Activated CD8-positive, alpha-beta T cell treated with anti-CD3 and anti-CD28 coated beads, Interleukin-2, amount 10 ng/mL, durations not matched to agents 7 days and 5 days (primary cell): ENCODE data around the gene C20orf204. TPM values are rescaled to one million over a fixed set of nuclear protein-coding genes. Genes with fewer than 3 reads are reported as not detected.

Experiments
- ATAC-seq: fragments of 150-1000 bp; cut with Tn5 transposase; one replicate; pipeline ENCODE4 v1.10.0; 2021; ENCODE audit warnings: moderate library complexity
- CTCF ChIA-PET: fragments of 350-600 bp; sonication (Branson Sonifier 250); formaldehyde crosslinking; loops from one replicate; lab custom pipeline; 2021; ENCODE audit warnings: antibody characterized with exemption; lab: Charles Lee
- POLR2A ChIA-PET: fragments of 350-600 bp; sonication (Branson Sonifier 250); formaldehyde crosslinking; loops from one replicate; lab custom pipeline; 2021; ENCODE audit warnings: antibody characterized with exemption; lab: Charles Lee
- DNase-seq: peaks from one replicate; pipeline ENCODE4 v3.0.0-alpha.2; 2020
- H3K27ac Mint-ChIP-seq: one replicate; pipeline ENCODE4 v1.8.0; 2021; ENCODE audit warnings: mild to moderate bottlenecking, mixed read lengths
- H3K27me3 Mint-ChIP-seq: one replicate; pipeline ENCODE4 v1.8.0; 2021; ENCODE audit warnings: low read depth, mixed read lengths
- H3K36me3 Mint-ChIP-seq: one replicate; pipeline ENCODE4 v1.8.0; 2021; ENCODE audit warnings: low read depth, mixed read lengths
- H3K4me1 Mint-ChIP-seq: one replicate; pipeline ENCODE4 v1.8.0; 2021; ENCODE audit warnings: low read depth, mixed read lengths
- H3K4me3 Mint-ChIP-seq: one replicate; pipeline ENCODE4 v1.8.0; 2021; ENCODE audit warnings: mild to moderate bottlenecking, mixed read lengths
- H3K9me3 Mint-ChIP-seq: one replicate; pipeline ENCODE4 v1.8.0; 2022; ENCODE audit warnings: mixed read lengths; ENCODE audit not compliant: insufficient read depth
- total RNA-seq, 2 experiments: library from RNA; stranded (reverse); gene quantifications; one replicate each; pipeline ENCODE4 v1.2.3, GENCODE V29; 2021

Gene C20orf204
- total RNA-seq, 2 experiments from 2014 or later, result 6.4 to 7.6 TPM

- peak; percentile 47 for DNase-seq
- Mint-ChIP-seq H3K4me3 (peak overlapping the region; percentile 76), H3K27me3 (no peaks in the 10 kb centered on the region), H3K36me3 (peaks cover 21% of the 10 kb centered on the region), H3K4me1 (peaks cover 81% of the 10 kb centered on the region), H3K27ac (peak overlapping the region; percentile 99), H3K9me3 (no peaks in the 10 kb centered on the region)
- ATAC-seq, result no peak
- ChIA-PET CTCF (interaction anchor here (0.9 to 7.5 kb wide), 27 partner anchors 10 to 500 kb away, joined by 3 to 197 read pairs (median 9); partner anchors contain the start of genes LKAAEAR1, PRPF6, SAMD10 and SOX18), POLR2A (interaction anchor here (0.6 to 6.0 kb wide), 11 partner anchors 13 to 69 kb away, joined by 3 to 77 read pairs (median 4); partner anchors contain the start of genes OPRL1, PRPF6, RGS19 and SAMD10)
Observed at GRCh38 chr20:64037498-64038213, 1.7 kb downstream of the C20orf204 start.

- ChIA-PET CTCF (interaction anchor here (0.7 to 7.5 kb wide), 30 partner anchors 9 to 500 kb away, joined by 3 to 197 read pairs (median 8); partner anchors contain the start of genes LKAAEAR1, OPRL1, PRPF6 and RGS19), POLR2A (interaction anchor here (0.6 to 6.0 kb wide), 12 partner anchors 13 to 501 kb away, joined by 3 to 77 read pairs (median 4); partner anchors contain the start of genes LIME1, PRPF6, PTK6 and SAMD10)
- Mint-ChIP-seq H3K4me3 (peak overlapping the region; percentile 76), H3K9me3 (no peaks in the 10 kb centered on the region), H3K4me1 (peaks cover 80% of the 10 kb centered on the region), H3K36me3 (peaks cover 18% of the 10 kb centered on the region), H3K27ac (no peak overlapping the region), H3K27me3 (no peaks in the 10 kb centered on the region)
- DNase-seq, result peak; percentile 47
- peak; percentile 31 for ATAC-seq
Observed at GRCh38 chr20:64038224-64038564, 2.2 kb downstream of the C20orf204 start.

- Mint-ChIP-seq H3K36me3 (peaks cover 15% of the 10 kb centered on the region), H3K27me3 (no peaks in the 10 kb centered on the region), H3K4me3 (peak overlapping the region; percentile 76), H3K9me3 (no peaks in the 10 kb centered on the region), H3K27ac (peak overlapping the region; percentile 78), H3K4me1 (peaks cover 76% of the 10 kb centered on the region)
- ChIA-PET CTCF (interaction anchor here (0.7 to 7.5 kb wide), 33 partner anchors 9 to 504 kb away, joined by 3 to 197 read pairs (median 7); partner anchors contain the start of genes LKAAEAR1, OPRL1, PRPF6 and RGS19), POLR2A (interaction anchor here (0.6 to 6.0 kb wide), 16 partner anchors 14 to 501 kb away, joined by 3 to 77 read pairs (median 3); partner anchors contain the start of genes LIME1, PRPF6, PTK6 and SAMD10)
- DNase-seq (peak; percentile 84), ATAC-seq (peak; percentile 76)
Observed at GRCh38 chr20:64038565-64039292, 2.7 kb downstream of the C20orf204 start.

DNA sequence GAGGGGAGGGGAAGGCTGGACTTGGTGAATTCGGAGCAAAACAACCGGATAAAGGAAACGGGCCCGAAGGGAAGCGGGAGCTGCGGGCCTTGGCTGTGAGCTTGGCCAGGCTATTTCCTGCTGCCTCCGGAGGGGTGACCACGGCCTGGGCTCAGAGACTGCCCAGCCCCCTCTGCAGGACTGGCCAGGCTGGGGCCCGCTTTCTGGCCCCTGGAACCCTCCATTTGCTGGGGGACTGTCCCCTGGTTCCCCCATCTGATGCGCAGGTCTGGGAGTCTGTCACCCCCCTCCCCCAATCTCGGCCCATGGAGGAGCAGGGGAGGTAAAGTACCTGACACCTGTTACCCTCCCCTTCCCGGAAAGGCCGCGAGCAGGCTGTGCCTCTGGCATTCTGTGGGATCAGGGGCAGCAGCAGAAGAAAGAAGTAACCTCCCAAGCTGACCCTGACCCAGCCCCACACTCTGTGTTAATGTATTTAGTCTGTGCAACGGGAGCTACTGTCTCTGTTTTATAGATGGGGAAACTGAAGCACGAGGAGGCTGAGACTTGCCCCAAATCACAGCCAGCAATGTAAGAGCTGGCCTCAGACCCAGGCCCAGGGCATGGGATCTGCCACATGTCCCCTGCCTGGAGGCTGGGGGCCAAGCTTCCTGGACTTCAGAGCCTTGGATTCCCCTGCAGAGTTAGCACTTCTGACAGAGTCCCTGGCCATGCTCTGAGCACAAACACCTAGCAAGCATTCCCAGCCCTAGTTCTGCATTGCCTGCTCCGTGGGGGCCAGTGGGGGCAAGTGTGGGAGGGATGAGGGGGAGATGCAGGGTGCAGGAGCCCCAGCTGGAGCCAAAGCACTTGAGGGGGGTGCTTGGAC lies 3.5 kb downstream of the C20orf204 start:
- POLR2A ChIA-PET, result interaction anchor here (0.9 to 6.0 kb wide), 11 partner anchors 15 to 303 kb away, joined by 3 to 77 read pairs (median 3); partner anchors contain the start of genes LIME1, PRPF6, SAMD10 and TCEA2
- no peaks in the 10 kb centered on the region for H3K27me3 Mint-ChIP-seq
- ATAC-seq, result no peak
- peak overlapping the region; percentile 49 for H3K27ac Mint-ChIP-seq
- H3K9me3 Mint-ChIP-seq, result no peaks in the 10 kb centered on the region
- no peak for DNase-seq
- CTCF ChIA-PET, result interaction anchor here (0.7 to 7.5 kb wide), 23 partner anchors 12 to 505 kb away, joined by 3 to 197 read pairs (median 12); partner anchors contain the start of genes LKAAEAR1, PRPF6, SAMD10 and SOX18
- peak overlapping the region; percentile 76 for H3K4me3 Mint-ChIP-seq
- peaks cover 71% of the 10 kb centered on the region for H3K4me1 Mint-ChIP-seq
- H3K36me3 Mint-ChIP-seq, result peaks cover 7% of the 10 kb centered on the region

DNA sequence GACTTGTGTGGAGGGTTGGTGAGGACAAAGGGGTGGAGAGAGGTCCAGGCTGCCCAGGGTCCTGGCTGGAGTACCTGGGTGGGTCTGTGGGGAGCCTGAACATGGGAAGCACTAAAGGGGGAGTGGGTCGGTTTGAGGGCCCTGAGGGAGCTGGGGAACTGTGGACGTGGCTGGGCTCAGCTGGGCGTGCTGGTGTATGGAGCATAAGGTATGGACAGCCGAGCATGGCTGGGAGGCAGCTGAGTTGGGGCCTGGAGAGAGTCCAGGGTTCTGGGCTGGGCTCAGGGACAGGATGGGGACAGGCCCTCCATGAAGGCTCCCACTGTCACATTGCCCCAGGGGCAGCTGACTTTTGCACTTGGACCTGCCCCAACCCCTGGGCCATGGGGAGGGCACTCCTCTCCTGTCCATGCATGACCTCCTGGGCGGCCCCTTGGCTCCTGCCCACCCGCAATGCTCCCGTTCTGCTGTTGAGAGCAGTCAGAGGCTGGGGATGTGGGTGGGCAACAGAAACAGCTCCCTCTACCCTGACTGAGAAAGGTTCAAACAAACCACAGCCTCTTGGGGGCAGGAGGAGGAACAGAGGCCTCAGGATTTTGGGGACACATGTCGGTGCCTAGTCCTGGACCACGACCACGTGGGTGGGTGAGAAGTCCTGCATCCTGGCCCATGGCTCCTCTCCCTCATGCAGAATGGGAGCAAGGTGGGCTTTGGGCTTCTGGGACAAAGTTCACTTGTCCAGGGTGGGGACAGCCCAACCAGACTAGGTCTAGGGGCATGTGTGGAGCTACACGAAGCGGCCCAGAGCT lies 4.5 kb downstream of the C20orf204 start:
- no peak overlapping the region for H3K4me3 Mint-ChIP-seq
- peak overlapping the region; percentile 69 for H3K27ac Mint-ChIP-seq
- CTCF ChIA-PET, result interaction anchor here (0.9 to 7.5 kb wide), 12 partner anchors 11 to 80 kb away, joined by 4 to 197 read pairs (median 19); partner anchors contain the start of genes PRPF6, SAMD10, SOX18 and TCEA2
- DNase-seq (no peak), ATAC-seq (no peak)
- H3K27me3 Mint-ChIP-seq, result no peaks in the 10 kb centered on the region
- peaks cover under 1% of the 10 kb centered on the region for H3K36me3 Mint-ChIP-seq
- POLR2A ChIA-PET, result interaction anchor here (0.9 to 6.0 kb wide), 3 partner anchors 37 to 84 kb away, joined by 3 to 77 read pairs (median 4); partner anchors contain the start of genes PRPF6, SAMD10 and UCKL1
- H3K4me1 Mint-ChIP-seq, result peaks cover 65% of the 10 kb centered on the region
- no peaks in the 10 kb centered on the region for H3K9me3 Mint-ChIP-seq

DNA sequence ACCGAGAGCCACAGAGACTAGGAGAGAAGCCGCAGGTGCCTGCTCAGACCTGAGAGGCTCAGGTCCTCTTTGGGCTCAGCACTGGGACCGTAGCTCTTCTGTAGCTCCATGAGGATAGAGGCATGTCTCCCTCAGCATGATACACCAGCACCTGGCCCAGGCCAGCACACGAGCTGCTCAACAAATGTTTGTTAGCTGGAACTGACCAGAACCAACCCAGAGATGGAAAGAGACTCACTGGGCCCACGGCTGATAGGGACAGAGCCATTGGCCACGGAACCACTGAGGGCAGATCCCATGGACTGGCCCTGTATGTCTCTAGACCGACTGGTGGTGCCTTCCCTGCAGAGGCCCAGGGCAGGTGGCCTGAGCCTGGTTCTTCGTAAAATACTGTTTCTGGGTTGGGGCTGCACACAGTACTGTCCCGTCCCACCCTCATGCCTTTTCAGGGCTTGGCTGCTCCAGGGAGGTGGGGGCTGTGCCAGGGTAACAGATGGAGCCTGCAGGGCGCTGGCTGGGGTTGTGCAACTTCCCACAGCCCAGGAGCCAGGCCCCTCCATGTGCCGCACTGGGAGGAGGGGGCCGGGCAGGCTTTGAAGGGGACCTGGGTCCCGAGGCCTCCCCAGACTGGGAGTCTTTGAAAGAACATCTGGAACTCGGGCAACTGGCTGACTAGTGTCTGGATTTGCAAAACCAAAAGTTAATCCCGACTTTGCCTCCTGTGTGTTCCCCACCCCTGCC lies 5.2 kb downstream of the C20orf204 start:
- peak overlapping the region; percentile 69 for H3K27ac Mint-ChIP-seq
- no peak for DNase-seq
- ATAC-seq, result no peak
- POLR2A ChIA-PET, result interaction anchor here (1.5 to 6.0 kb wide), 2 partner anchors 13 to 60 kb away, joined by 3 to 77 read pairs; partner anchors contain the start of genes PRPF6 and SAMD10
- H3K36me3 Mint-ChIP-seq, result no peaks in the 10 kb centered on the region
- H3K9me3 Mint-ChIP-seq, result no peaks in the 10 kb centered on the region
- peak overlapping the region; percentile 61 for H3K4me3 Mint-ChIP-seq
- peaks cover 65% of the 10 kb centered on the region for H3K4me1 Mint-ChIP-seq
- CTCF ChIA-PET, result interaction anchor here (0.6 to 7.5 kb wide), 6 partner anchors 11 to 1795 kb away, joined by 4 to 197 read pairs (median 30); partner anchors contain the start of genes PRPF6, SAMD10 and SOX18
- H3K27me3 Mint-ChIP-seq, result peaks cover 6% of the 10 kb centered on the region

- no peak for ATAC-seq
- DNase-seq, result no peak
Observed at GRCh38 chr20:64041781-64042053, 5.7 kb downstream of the C20orf204 start.

GRCh38 chr20:64042054-64042781 lies 6.2 kb downstream of the C20orf204 start:
- Mint-ChIP-seq H3K27me3 (peaks cover 15% of the 10 kb centered on the region), H3K4me1 (peaks cover 60% of the 10 kb centered on the region), H3K4me3 (peak overlapping the region; percentile 61), H3K27ac (peak overlapping the region; percentile 44), H3K9me3 (no peaks in the 10 kb centered on the region), H3K36me3 (no peaks in the 10 kb centered on the region)
- POLR2A ChIA-PET, result interaction anchor here (1.5 kb wide), 1 partner anchor 12 kb away, joined by 3 read pairs; no protein-coding TSS in a partner anchor
- no peak for DNase-seq
- no peak for ATAC-seq
- CTCF ChIA-PET, result interaction anchor here (0.6 to 7.5 kb wide), 4 partner anchors 10 to 1796 kb away, joined by 4 to 197 read pairs (median 43); partner anchors contain the start of genes PRPF6, SAMD10 and SOX18

More at GRCh38 chr20:64041781-64042053, 5.7 kb downstream of the C20orf204 start:
- Mint-ChIP-seq H3K27ac (no peak overlapping the region), H3K27me3 (peaks cover 10% of the 10 kb centered on the region), H3K4me1 (peaks cover 63% of the 10 kb centered on the region), H3K36me3 (no peaks in the 10 kb centered on the region), H3K9me3 (no peaks in the 10 kb centered on the region), H3K4me3 (peak overlapping the region; percentile 61)
- ChIA-PET CTCF (interaction anchor here (0.6 to 7.5 kb wide), 5 partner anchors 10 to 1795 kb away, joined by 4 to 197 read pairs (median 35); partner anchors contain the start of genes PRPF6, SAMD10 and SOX18), POLR2A (interaction anchor here (1.5 kb wide), 1 partner anchor 13 kb away, joined by 3 read pairs; no protein-coding TSS in a partner anchor)

GRCh38 chr20:64043768-64044167 lies 7.8 kb downstream of the C20orf204 start:
- H3K27me3 Mint-ChIP-seq, result peaks cover 22% of the 10 kb centered on the region
- peaks cover 56% of the 10 kb centered on the region for H3K4me1 Mint-ChIP-seq
- ATAC-seq (no peak), DNase-seq (no peak)
- H3K27ac Mint-ChIP-seq, result no peak overlapping the region
- no peaks in the 10 kb centered on the region for H3K36me3 Mint-ChIP-seq
- no peak overlapping the region for H3K4me3 Mint-ChIP-seq
- ChIA-PET POLR2A (interaction anchor here (0.5 kb wide), 1 partner anchor 71 kb away, joined by 3 read pairs; no protein-coding TSS in a partner anchor), CTCF (interaction anchor here (2.1 to 3.0 kb wide), 2 partner anchors 14 to 63 kb away, joined by 8 to 9 read pairs; partner anchors contain the start of gene PRPF6)
- H3K9me3 Mint-ChIP-seq, result no peaks in the 10 kb centered on the region
